GM12864 (cell line): ENCODE measurements around the gene GP1BA.

Experiments
- DNase-seq: peaks from one replicate; pipeline ENCODE4 v3.0.0-alpha.2; 2011; ENCODE audit warnings: low read depth
- H3K4me3 ChIP-seq: 2 replicates; pipeline ENCODE4 v1.5.1; 2011; ENCODE audit warnings: mild to moderate bottlenecking, low read depth, low read length, control low read depth
- CTCF ChIP-seq: IDR thresholded peaks from 2 replicates; pipeline ENCODE4 v1.5.1; 2011; ENCODE audit warnings: low read depth, mild to moderate bottlenecking, moderate library complexity, low read length, control low read depth, inconsistent platforms; ENCODE audit errors: missing control alignments

Gene GP1BA

GRCh38 chr17:4970273-4970672, 38.2 kb downstream of the GP1BA start:
- DNase-seq, result no peak
- no peak for TF ChIP-seq CTCF
- no peak overlapping the region for H3K4me3 ChIP-seq

DNA sequence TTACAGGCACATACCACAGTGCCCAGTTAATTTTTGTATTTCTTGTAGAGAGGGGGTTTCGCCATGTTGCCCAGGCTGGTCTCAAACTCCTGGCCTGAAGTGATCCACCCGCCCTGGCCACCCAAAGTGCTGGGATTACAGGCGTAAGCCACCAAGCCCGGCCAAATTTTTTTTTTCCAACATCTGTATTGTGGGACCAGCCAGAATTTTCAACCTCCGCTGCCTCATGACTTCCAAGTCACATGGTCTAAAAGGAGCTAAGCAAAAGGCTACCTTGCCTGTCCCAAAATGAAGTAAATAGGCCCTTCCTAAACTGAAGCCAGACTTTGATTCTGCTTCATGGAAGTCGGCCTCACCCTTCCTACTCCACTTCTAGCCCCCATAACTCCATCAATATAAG, 39.7 kb downstream of the GP1BA start:
- DNase-seq, result no peak
- TF ChIP-seq CTCF, result no peak
- H3K4me3 ChIP-seq, result no peak overlapping the region

- H3K4me3 ChIP-seq, result no peak overlapping the region
- TF ChIP-seq CTCF, result no peak
- DNase-seq, result no peak
These were observed 40.2 kb downstream of the GP1BA start for GRCh38 chr17:4972322-4972721.

DNA sequence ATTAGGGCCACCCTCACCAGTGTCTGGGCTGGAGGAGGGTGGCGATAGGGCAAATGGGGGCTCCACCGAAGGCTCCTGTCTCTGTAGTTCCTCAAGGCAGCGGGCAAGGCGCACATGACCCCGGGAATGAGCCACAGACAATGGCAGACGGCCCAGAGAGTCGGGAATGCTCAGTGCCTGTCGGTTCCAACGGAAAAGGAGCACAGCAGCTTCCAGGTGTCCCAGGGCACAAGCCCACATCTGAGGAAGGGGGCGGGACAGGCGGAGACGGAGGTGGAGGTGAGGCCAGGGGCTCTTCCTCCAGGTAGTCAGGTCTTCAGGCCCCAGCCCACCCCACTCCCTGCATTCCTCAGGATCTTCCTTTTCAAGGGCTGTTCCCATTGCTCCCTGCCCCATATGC, 40.7 kb downstream of the GP1BA start:
- no peak for TF ChIP-seq CTCF
- H3K4me3 ChIP-seq, result no peak overlapping the region
- no peak for DNase-seq

GRCh38 chr17:4973256-4974114, 41.4 kb downstream of the GP1BA start:
- no peak for TF ChIP-seq CTCF
- DNase-seq, result no peak

DNA sequence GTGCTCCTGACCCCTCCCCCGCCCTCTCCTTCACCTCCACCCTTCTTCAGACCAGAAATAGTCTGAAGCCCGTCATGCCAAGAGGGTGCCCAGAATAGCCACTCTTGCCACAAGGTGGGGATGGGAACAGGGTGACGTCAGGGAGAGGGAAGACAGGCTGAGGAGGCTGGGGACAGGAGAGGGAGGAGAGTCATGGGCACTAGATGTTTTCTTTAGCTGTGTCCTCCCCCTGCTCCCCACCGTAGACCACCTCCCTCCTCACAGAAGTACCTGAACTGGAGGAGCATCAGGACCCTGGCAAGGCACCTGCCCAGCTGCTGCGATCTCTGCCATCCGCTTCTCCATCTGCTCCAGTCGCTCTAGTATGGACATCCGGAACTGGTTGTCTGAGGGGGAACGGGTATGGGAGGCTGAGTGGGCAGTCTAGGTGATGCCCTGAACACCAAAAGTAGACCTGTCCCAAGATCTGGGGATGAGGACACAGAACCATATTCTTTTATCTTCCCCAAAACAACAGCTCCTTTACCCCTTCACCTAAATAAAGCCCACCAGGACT, 42.1 kb downstream of the GP1BA start:
- no peak overlapping the region for H3K4me3 ChIP-seq
- DNase-seq, result no peak
- TF ChIP-seq CTCF, result no peak

More at GRCh38 chr17:4973256-4974114, 41.4 kb downstream of the GP1BA start:
- no peak overlapping the region for H3K4me3 ChIP-seq

GRCh38 chr17:4978726-4979125, 46.6 kb downstream of the GP1BA start:
- H3K4me3 ChIP-seq, result no peak overlapping the region
- DNase-seq, result no peak
- no peak for TF ChIP-seq CTCF
